Activated naive CD8-positive, alpha-beta T cell treated with anti-CD3 and anti-CD28 coated beads, Interleukin-2, amount 10 ng/mL, durations not matched to agents 7 days and 5 days (primary cell): Measurements from ENCODE around the gene NEDD4. TPM values are rescaled to one million over a fixed set of nuclear protein-coding genes. Genes with fewer than 3 reads are reported as not detected.

Experiments
- ATAC-seq: fragments of 150-1000 bp; cut with Tn5 transposase; one replicate; pipeline ENCODE4 v1.10.0; 2021; ENCODE audit warnings: low read depth, moderate library complexity
- POLR2A ChIA-PET: fragments of 350-600 bp; sonication (Branson Sonifier 250); formaldehyde crosslinking; loops from one replicate; lab custom pipeline; 2021; ENCODE audit warnings: antibody characterized with exemption; lab: Charles Lee
- DNase-seq: peaks from one replicate; pipeline ENCODE4 v3.0.0; 2021
- H3K27ac Mint-ChIP-seq: one replicate; pipeline ENCODE4 v1.8.0; 2022; ENCODE audit warnings: mild to moderate bottlenecking, mixed read lengths
- H3K27me3 Mint-ChIP-seq: one replicate; pipeline ENCODE4 v1.8.0; 2022; ENCODE audit warnings: mild to moderate bottlenecking, moderate library complexity, mixed read lengths
- H3K36me3 Mint-ChIP-seq: one replicate; pipeline ENCODE4 v1.8.0; 2021; ENCODE audit warnings: mild to moderate bottlenecking, mixed read lengths
- H3K4me1 Mint-ChIP-seq: one replicate; pipeline ENCODE4 v1.8.0; 2021; ENCODE audit warnings: mixed read lengths
- H3K4me3 Mint-ChIP-seq: one replicate; pipeline ENCODE4 v1.8.0; 2022; ENCODE audit warnings: mild to moderate bottlenecking, moderate library complexity, mixed read lengths
- H3K9me3 Mint-ChIP-seq: one replicate; pipeline ENCODE4 v1.8.0; 2021; ENCODE audit warnings: mixed read lengths
- total RNA-seq, 2 experiments: library from RNA; stranded (reverse); gene quantifications; one replicate each; pipeline ENCODE4 v1.2.3, GENCODE V29; 2021

Gene NEDD4
- total RNA-seq, 2 experiments from 2014 or later, result 5.1 to 6.6 TPM

DNA sequence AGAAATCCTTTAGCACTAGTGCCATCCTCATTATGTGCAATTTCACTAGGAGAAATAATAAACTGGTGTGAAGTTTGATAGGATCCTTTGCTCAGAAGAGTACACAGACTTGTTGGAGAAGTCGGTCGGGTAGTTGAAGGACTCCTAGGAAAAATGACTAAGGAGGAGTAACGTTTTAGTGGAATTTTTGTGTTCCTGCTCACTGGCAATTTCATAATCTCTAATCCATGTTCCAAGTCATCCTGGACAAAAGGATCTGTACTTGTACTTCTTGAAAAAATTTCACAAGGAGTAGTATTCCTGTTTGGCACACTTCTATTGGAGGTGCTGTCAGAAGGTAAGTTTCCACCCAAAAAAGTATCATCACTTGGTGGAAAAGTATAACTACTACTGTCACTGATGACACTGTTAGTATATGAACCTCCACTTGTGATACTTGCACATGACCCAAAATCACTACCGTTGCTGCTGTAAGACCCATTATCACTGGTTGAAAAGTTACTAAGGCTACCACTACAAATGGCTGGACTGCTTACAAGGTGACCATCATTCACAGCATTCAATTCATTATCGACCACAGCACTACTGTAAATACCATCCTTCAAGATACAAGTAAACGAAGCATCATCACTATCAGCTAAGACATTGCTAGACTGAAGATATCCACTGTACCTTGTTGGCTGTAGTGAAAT is 77.4 kb downstream of the NEDD4 start:
- Mint-ChIP-seq H3K9me3 (no peaks in the 10 kb centered on the region), H3K36me3 (no peaks in the 10 kb centered on the region), H3K4me3 (no peak overlapping the region), H3K4me1 (no peaks in the 10 kb centered on the region), H3K27ac (no peak overlapping the region), H3K27me3 (no peaks in the 10 kb centered on the region)
- POLR2A ChIA-PET, result no interaction called here
- no peak for DNase-seq
- no peak for ATAC-seq

DNA sequence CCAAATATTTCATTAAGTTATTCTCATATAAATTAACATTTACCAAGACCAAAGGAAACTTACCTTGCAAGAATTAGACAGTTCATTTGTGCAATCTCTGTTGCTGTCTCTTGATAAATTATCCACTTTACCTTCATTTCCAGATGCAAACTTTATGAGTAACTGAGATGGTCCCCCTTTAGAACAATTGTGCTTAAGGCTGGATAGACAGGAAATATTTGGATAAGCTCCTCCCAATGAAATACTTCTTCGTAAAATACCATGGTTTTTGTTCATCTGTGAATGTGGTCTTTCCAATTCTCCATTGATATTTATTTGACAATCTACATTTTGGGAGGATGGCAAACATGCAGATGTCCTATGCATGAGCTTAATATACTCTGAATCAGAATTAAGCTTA is 78.2 kb downstream of the NEDD4 start:
- H3K27ac Mint-ChIP-seq, result no peak overlapping the region

GRCh38 chr15:55914446-55914845 is 79.0 kb downstream of the NEDD4 start:
- H3K27ac Mint-ChIP-seq, result no peak overlapping the region
- no peaks in the 10 kb centered on the region for H3K4me1 Mint-ChIP-seq
- no peaks in the 10 kb centered on the region for H3K36me3 Mint-ChIP-seq
- no peaks in the 10 kb centered on the region for H3K9me3 Mint-ChIP-seq
- ATAC-seq (no peak), DNase-seq (no peak)
- H3K4me3 Mint-ChIP-seq, result no peak overlapping the region
- no peaks in the 10 kb centered on the region for H3K27me3 Mint-ChIP-seq
- POLR2A ChIA-PET, result no interaction called here

More for the DNA sequence above, 78.2 kb downstream of the NEDD4 start:
- Mint-ChIP-seq H3K4me1 (no peaks in the 10 kb centered on the region), H3K27me3 (no peaks in the 10 kb centered on the region), H3K36me3 (no peaks in the 10 kb centered on the region), H3K4me3 (no peak overlapping the region), H3K9me3 (no peaks in the 10 kb centered on the region)
- POLR2A ChIA-PET, result no interaction called here
- ATAC-seq (no peak), DNase-seq (no peak)

DNA sequence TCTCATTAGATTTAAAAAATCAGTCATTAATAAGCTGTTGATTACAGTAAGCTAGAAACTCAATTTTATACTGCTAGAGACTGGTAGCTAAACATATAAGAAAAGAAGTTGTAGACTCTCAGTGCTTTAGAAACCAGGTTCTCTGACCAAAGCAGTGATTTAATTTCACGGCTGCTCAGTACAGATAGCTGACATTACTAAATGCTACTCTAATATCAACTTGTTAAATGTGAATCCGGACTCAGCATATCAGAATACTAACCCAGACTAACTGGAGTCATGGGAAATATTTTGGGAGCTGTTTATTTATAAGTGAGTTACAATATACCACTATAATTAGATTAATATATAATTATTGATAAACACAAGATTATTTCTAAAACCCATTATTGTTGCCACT is 80.4 kb downstream of the NEDD4 start:
- H3K9me3 Mint-ChIP-seq, result no peaks in the 10 kb centered on the region
- H3K27me3 Mint-ChIP-seq, result no peaks in the 10 kb centered on the region
- no peaks in the 10 kb centered on the region for H3K4me1 Mint-ChIP-seq
- ATAC-seq (no peak), DNase-seq (no peak)
- POLR2A ChIA-PET, result no interaction called here
- H3K4me3 Mint-ChIP-seq, result no peak overlapping the region
- H3K27ac Mint-ChIP-seq, result no peak overlapping the region
- no peaks in the 10 kb centered on the region for H3K36me3 Mint-ChIP-seq

GRCh38 chr15:55909036-55909811 is 84.2 kb downstream of the NEDD4 start:
- H3K9me3 Mint-ChIP-seq, result no peaks in the 10 kb centered on the region
- H3K27ac Mint-ChIP-seq, result no peak overlapping the region
- POLR2A ChIA-PET, result no interaction called here
- DNase-seq, result no peak
- H3K4me1 Mint-ChIP-seq, result no peaks in the 10 kb centered on the region
- ATAC-seq, result no peak
- no peaks in the 10 kb centered on the region for H3K27me3 Mint-ChIP-seq
- H3K36me3 Mint-ChIP-seq, result no peaks in the 10 kb centered on the region
- H3K4me3 Mint-ChIP-seq, result no peak overlapping the region

- ATAC-seq (no peak), DNase-seq (no peak)
- no peaks in the 10 kb centered on the region for H3K27me3 Mint-ChIP-seq
- H3K27ac Mint-ChIP-seq, result no peak overlapping the region
- POLR2A ChIA-PET, result no interaction called here
- no peaks in the 10 kb centered on the region for H3K4me1 Mint-ChIP-seq
- H3K4me3 Mint-ChIP-seq, result no peak overlapping the region
- no peaks in the 10 kb centered on the region for H3K36me3 Mint-ChIP-seq
- H3K9me3 Mint-ChIP-seq, result no peaks in the 10 kb centered on the region
Measured at GRCh38 chr15:55907797-55908196, 85.6 kb downstream of the NEDD4 start.

- ATAC-seq, result no peak
- no peak overlapping the region for H3K4me3 Mint-ChIP-seq
- no peaks in the 10 kb centered on the region for H3K9me3 Mint-ChIP-seq
- no peaks in the 10 kb centered on the region for H3K27me3 Mint-ChIP-seq
- H3K27ac Mint-ChIP-seq, result no peak overlapping the region
- DNase-seq, result no peak
- POLR2A ChIA-PET, result no interaction called here
- no peaks in the 10 kb centered on the region for H3K36me3 Mint-ChIP-seq
- H3K4me1 Mint-ChIP-seq, result no peaks in the 10 kb centered on the region
Measured at GRCh38 chr15:55902981-55903380, 90.4 kb downstream of the NEDD4 start.

DNA sequence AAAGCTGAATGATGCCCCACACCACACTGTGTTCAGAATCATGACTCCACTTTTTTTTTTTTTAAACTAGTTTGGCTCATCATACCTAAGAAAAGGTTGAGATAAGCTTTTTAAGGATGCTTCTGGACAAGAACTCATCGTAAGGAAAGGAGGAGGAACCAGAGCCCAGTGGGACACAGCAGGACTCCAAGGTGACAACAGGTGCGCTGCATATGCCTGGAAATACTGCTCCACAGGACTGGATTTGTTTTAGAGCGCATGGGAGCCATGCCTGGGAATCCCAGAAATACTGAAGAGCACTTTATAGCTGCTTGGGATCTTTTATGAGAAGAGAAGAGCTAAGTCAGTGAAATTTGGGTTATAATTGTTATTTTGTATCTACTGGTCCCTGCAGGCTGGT is 93.4 kb downstream of the NEDD4 start:
- Mint-ChIP-seq H3K36me3 (no peaks in the 10 kb centered on the region), H3K27ac (no peak overlapping the region), H3K4me1 (peaks cover 6% of the 10 kb centered on the region), H3K4me3 (no peak overlapping the region), H3K27me3 (no peaks in the 10 kb centered on the region), H3K9me3 (no peaks in the 10 kb centered on the region)
- no peak for DNase-seq
- no peak for ATAC-seq
- POLR2A ChIA-PET, result no interaction called here

DNA sequence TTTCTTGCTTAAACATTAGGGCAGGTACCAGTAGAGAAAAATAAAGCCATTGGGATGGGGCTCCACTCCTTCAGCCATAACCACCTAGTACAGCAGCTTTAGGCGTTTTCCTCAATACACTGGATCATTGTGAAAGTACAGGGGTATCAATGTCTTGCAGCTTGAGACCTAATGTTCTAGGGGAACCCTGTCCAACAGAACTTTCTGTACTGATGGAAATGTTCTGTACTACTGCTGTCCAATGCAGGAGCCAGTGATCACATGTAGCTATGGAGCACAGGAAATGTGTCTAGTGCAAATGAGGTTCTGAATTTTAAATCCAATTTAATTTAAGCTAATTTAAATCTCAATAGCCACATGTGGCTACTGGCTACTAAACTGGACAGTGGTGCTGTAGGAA is 93.9 kb downstream of the NEDD4 start:
- Mint-ChIP-seq H3K4me3 (no peak overlapping the region), H3K9me3 (no peaks in the 10 kb centered on the region), H3K27me3 (no peaks in the 10 kb centered on the region), H3K27ac (no peak overlapping the region), H3K4me1 (peaks cover 6% of the 10 kb centered on the region), H3K36me3 (no peaks in the 10 kb centered on the region)
- DNase-seq, result no peak
- ATAC-seq, result no peak
- POLR2A ChIA-PET, result no interaction called here

GRCh38 chr15:55897560-55898336 is 95.7 kb downstream of the NEDD4 start:
- peaks cover 10% of the 10 kb centered on the region for H3K4me1 Mint-ChIP-seq
- H3K9me3 Mint-ChIP-seq, result no peaks in the 10 kb centered on the region
- H3K4me3 Mint-ChIP-seq, result no peak overlapping the region
- no peak for DNase-seq
- H3K27me3 Mint-ChIP-seq, result no peaks in the 10 kb centered on the region
- H3K27ac Mint-ChIP-seq, result no peak overlapping the region
- POLR2A ChIA-PET, result no interaction called here
- no peaks in the 10 kb centered on the region for H3K36me3 Mint-ChIP-seq
- no peak for ATAC-seq

DNA sequence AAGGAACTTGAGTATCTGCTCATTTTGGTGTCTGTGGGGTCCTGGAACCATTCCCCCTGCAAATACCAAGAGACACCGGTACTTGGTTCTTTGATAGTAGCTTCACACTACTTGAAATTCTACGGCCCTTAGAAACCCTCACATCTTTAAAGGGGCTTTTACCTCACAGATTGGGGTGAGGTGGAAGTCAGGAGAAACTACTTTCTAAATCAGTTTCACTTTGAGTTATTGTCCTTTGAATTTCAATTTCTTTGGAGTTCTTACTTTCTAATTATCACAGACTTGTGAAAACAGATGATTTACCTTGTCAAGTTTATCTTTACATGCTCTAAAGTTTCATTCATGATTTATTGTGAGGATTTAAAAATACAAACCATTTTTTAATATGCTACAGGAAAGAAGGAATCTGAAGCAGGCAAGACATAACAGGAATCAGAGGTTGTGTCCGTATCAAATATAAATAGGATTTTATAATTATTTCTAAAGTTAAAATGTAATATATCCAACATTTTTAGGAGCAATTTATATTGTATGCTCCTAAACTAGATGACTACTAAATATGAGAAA is 98.9 kb downstream of the NEDD4 start:
- no peak overlapping the region for H3K27ac Mint-ChIP-seq
- POLR2A ChIA-PET, result no interaction called here

GRCh38 chr15:55893852-55894251 is 99.6 kb downstream of the NEDD4 start:
- Mint-ChIP-seq H3K4me3 (no peak overlapping the region), H3K4me1 (peaks cover 10% of the 10 kb centered on the region), H3K9me3 (no peaks in the 10 kb centered on the region), H3K27me3 (no peaks in the 10 kb centered on the region), H3K36me3 (no peaks in the 10 kb centered on the region), H3K27ac (no peak overlapping the region)
- DNase-seq (no peak), ATAC-seq (no peak)
- POLR2A ChIA-PET, result no interaction called here

More for the DNA sequence above, 98.9 kb downstream of the NEDD4 start:
- H3K27me3 Mint-ChIP-seq, result no peaks in the 10 kb centered on the region
- no peaks in the 10 kb centered on the region for H3K9me3 Mint-ChIP-seq
- peak overlapping the region; percentile 40 for H3K4me3 Mint-ChIP-seq
- ATAC-seq (peak; percentile 58), DNase-seq (no peak)
- peaks cover 10% of the 10 kb centered on the region for H3K4me1 Mint-ChIP-seq
- no peaks in the 10 kb centered on the region for H3K36me3 Mint-ChIP-seq

DNA sequence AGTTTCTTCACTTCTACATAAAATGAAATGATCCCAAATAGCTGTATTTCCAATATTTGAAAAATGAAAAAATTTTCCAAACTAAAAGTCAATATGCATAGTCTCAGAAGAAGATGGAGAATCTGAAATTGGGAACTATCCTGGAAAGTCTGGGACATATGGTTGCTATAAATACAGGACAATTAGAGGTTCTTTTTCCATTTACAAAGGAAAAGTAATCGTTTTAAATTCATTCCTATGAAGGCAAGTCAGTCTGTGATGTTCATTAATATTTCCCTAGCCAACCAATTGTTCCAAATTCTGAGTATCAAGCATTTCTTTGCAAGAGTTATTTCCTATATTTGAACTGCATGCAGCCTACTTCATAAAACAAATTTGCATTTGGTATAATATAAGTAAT is 102.2 kb downstream of the NEDD4 start:
- Mint-ChIP-seq H3K27ac (no peak overlapping the region), H3K27me3 (peaks cover 4% of the 10 kb centered on the region), H3K4me3 (no peak overlapping the region), H3K9me3 (no peaks in the 10 kb centered on the region), H3K4me1 (peaks cover 10% of the 10 kb centered on the region), H3K36me3 (no peaks in the 10 kb centered on the region)
- POLR2A ChIA-PET, result no interaction called here
- DNase-seq, result no peak
- ATAC-seq, result no peak
